Measurements from ENCODE around the gene NAV3. TPM values are rescaled to one million over a fixed set of nuclear protein-coding genes. Genes with fewer than 3 reads are reported as not detected.

The NAV3 gene
- total RNA-seq, 6 experiments from 2014 or later = 0.22 to 3.2 (median 1.2) TPM

GRCh38 chr12:77928078-77928477 is 97.4 kb downstream of the NAV3 start:
- WGBS (ENCODE audit: insufficient coverage, low coverage, low lambda C conversion rate, missing lambda C conversion rate) = 68% methylated on average over 5 of the region's 8 CpGs
- H3K4me3 ChIP-seq = no peak overlapping the region
- no peak overlapping the region for H3K27ac ChIP-seq
- ATAC-seq (no peak), DNase-seq (no peak)
- no peaks in the 10 kb centered on the region for H3K9me3 ChIP-seq
- intact Hi-C loops (cut with DNase I) = loop anchor here (5.0 to 10.0 kb wide), 2 partner anchors 203 to 206 kb away; no protein-coding TSS in a partner anchor
- H3K27me3 ChIP-seq = no peaks in the 10 kb centered on the region
- H3K36me3 ChIP-seq = no peaks in the 10 kb centered on the region
- H3K4me1 ChIP-seq = no peaks in the 10 kb centered on the region
- no peak for TF ChIP-seq POLR2A (IDR thresholded peaks at IDR 0.05)
- TF ChIP-seq CTCF (IDR thresholded peaks at IDR 0.05) = no peak

- Histone ChIP-seq H3K27me3 (no peaks in the 10 kb centered on the region), H3K4me3 (no peak overlapping the region), H3K9me3 (no peaks in the 10 kb centered on the region), H3K36me3 (no peaks in the 10 kb centered on the region), H3K4me1 (no peaks in the 10 kb centered on the region), H3K27ac (no peak overlapping the region)
- no peak for DNase-seq
- TF ChIP-seq CTCF (IDR thresholded peaks at IDR 0.05) (no peak), POLR2A (IDR thresholded peaks at IDR 0.05) (no peak)
- no peak for ATAC-seq
- intact Hi-C loops (cut with DNase I) = no loop called here
- 65% methylated on average over 2 of the region's 2 CpGs for WGBS (ENCODE audit: insufficient coverage, low coverage, low lambda C conversion rate, missing lambda C conversion rate)
These were observed 101.5 kb downstream of the NAV3 start for GRCh38 chr12:77932216-77932615.

GRCh38 chr12:77938301-77938700 is 107.6 kb downstream of the NAV3 start:
- ATAC-seq = no peak
- intact Hi-C loops (cut with DNase I) = no loop called here

GRCh38 chr12:77940011-77940423 is 109.3 kb downstream of the NAV3 start:
- 73% methylated on average over 1 of the region's 1 CpG for WGBS (ENCODE audit: insufficient coverage, low coverage, low lambda C conversion rate, missing lambda C conversion rate)
- no peak for TF ChIP-seq CTCF (IDR thresholded peaks at IDR 0.05)
- TF ChIP-seq POLR2A (IDR thresholded peaks at IDR 0.05) = no peak
- DNase-seq (no peak), ATAC-seq (peak in 1 of 4 donors; percentile 20)
- Histone ChIP-seq H3K27me3 (no peaks in the 10 kb centered on the region), H3K9me3 (no peaks in the 10 kb centered on the region), H3K4me1 (no peaks in the 10 kb centered on the region), H3K36me3 (no peaks in the 10 kb centered on the region), H3K4me3 (no peak overlapping the region), H3K27ac (no peak overlapping the region)
- intact Hi-C loops (cut with DNase I) = no loop called here

More at GRCh38 chr12:77938301-77938700, 107.6 kb downstream of the NAV3 start:
- H3K27ac ChIP-seq = no peak overlapping the region
- no peaks in the 10 kb centered on the region for H3K4me1 ChIP-seq
- H3K4me3 ChIP-seq = no peak overlapping the region
- no peaks in the 10 kb centered on the region for H3K27me3 ChIP-seq
- no peak for DNase-seq
- no peaks in the 10 kb centered on the region for H3K36me3 ChIP-seq
- H3K9me3 ChIP-seq = no peaks in the 10 kb centered on the region
- TF ChIP-seq POLR2A (IDR thresholded peaks at IDR 0.05) (no peak), CTCF (IDR thresholded peaks at IDR 0.05) (no peak)

- no peaks in the 10 kb centered on the region for H3K4me1 ChIP-seq
- no peaks in the 10 kb centered on the region for H3K36me3 ChIP-seq
- no peak overlapping the region for H3K4me3 ChIP-seq
- intact Hi-C loops (cut with DNase I) = no loop called here
- H3K27me3 ChIP-seq = no peaks in the 10 kb centered on the region
- H3K27ac ChIP-seq = no peak overlapping the region
- DNase-seq (no peak), ATAC-seq (no peak)
- no peak for TF ChIP-seq CTCF (IDR thresholded peaks at IDR 0.05)
- no peak for TF ChIP-seq POLR2A (IDR thresholded peaks at IDR 0.05)
- 28% methylated on average over 2 of the region's 2 CpGs for WGBS (ENCODE audit: insufficient coverage, low coverage, low lambda C conversion rate, missing lambda C conversion rate)
- H3K9me3 ChIP-seq = no peaks in the 10 kb centered on the region
These were observed 109.9 kb downstream of the NAV3 start for GRCh38 chr12:77940567-77940966.

Data from right lobe of liver (tissue), 6 donors.